C4-2B (cell line): ENCODE measurements around the gene UHRF1.
"Not testable (repeated sequence)": the region's sequence is repeated elsewhere in the genome, so short reads cannot be mapped to it uniquely, and the experiment has no call there.

Experiments
- CTCF ChIP-seq: fragments of 450-650 bp; conservative IDR thresholded peaks from 2 replicates; pipeline ENCODE4 v1.5.1; 2017; ENCODE audit warnings: mild to moderate bottlenecking
- ZFX ChIP-seq: fragments of 450-650 bp; IDR thresholded peaks from 2 replicates; pipeline ENCODE4 v1.6.1; 2017

GRCh38 chr19:4900879-4901278, 8.4 kb upstream of the UHRF1 start:
- TF ChIP-seq CTCF, ZFX: not testable (repeated sequence)
